ENCODE measurements around the gene FOXO6. TPM values are rescaled to one million over a fixed set of nuclear protein-coding genes. Genes with fewer than 3 reads are reported as not detected.

Gene FOXO6
- total RNA-seq, 1 donor from 2014 or later: 38.4 TPM

GRCh38 chr1:41371630-41372599 lies 10.7 kb downstream of the FOXO6 start:
- Mint-ChIP-seq H3K27ac (peak overlapping the region; percentile 53), H3K27me3 (ENCODE audit: low read depth) (peaks cover 9% of the 10 kb centered on the region), H3K4me3 (peak overlapping the region; percentile 32), H3K4me1 (peaks cover 75% of the 10 kb centered on the region), H3K36me3 (peaks cover 14% of the 10 kb centered on the region), H3K9me3 (no peaks in the 10 kb centered on the region)
- no peak for DNase-seq (ENCODE audit: low spot score in 2 of 2, unreplicated experiment in 2 of 2)
- no peak for TF ChIP-seq CTCF (IDR thresholded peaks at IDR 0.05; ENCODE audit: unreplicated experiment)

- peaks cover 14% of the 10 kb centered on the region for H3K36me3 Mint-ChIP-seq
- H3K27ac Mint-ChIP-seq: no peak overlapping the region
- no peak for DNase-seq (ENCODE audit: low spot score in 2 of 2, unreplicated experiment in 2 of 2)
- H3K27me3 Mint-ChIP-seq (ENCODE audit: low read depth): peaks cover 12% of the 10 kb centered on the region
- H3K4me3 Mint-ChIP-seq: no peak overlapping the region
- TF ChIP-seq CTCF (IDR thresholded peaks at IDR 0.05; ENCODE audit: unreplicated experiment): no peak
- H3K9me3 Mint-ChIP-seq: no peaks in the 10 kb centered on the region
- H3K4me1 Mint-ChIP-seq: peaks cover 74% of the 10 kb centered on the region
Measured at GRCh38 chr1:41372600-41372993, 11.4 kb downstream of the FOXO6 start.

- H3K27ac Mint-ChIP-seq: no peak overlapping the region
- TF ChIP-seq CTCF (IDR thresholded peaks at IDR 0.05; ENCODE audit: unreplicated experiment): no peak
- peaks cover 75% of the 10 kb centered on the region for H3K4me1 Mint-ChIP-seq
- peaks cover 16% of the 10 kb centered on the region for H3K36me3 Mint-ChIP-seq
- no peak for DNase-seq (ENCODE audit: low spot score in 2 of 2, unreplicated experiment in 2 of 2)
- H3K9me3 Mint-ChIP-seq: no peaks in the 10 kb centered on the region
- H3K4me3 Mint-ChIP-seq: no peak overlapping the region
- peaks cover 15% of the 10 kb centered on the region for H3K27me3 Mint-ChIP-seq (ENCODE audit: low read depth)
Measured at GRCh38 chr1:41373373-41373772, 12.1 kb downstream of the FOXO6 start.

GRCh38 chr1:41374711-41375110 lies 13.5 kb downstream of the FOXO6 start:
- peaks cover 15% of the 10 kb centered on the region for H3K27me3 Mint-ChIP-seq (ENCODE audit: low read depth)
- H3K36me3 Mint-ChIP-seq: peaks cover 16% of the 10 kb centered on the region
- H3K27ac Mint-ChIP-seq: no peak overlapping the region
- H3K9me3 Mint-ChIP-seq: no peaks in the 10 kb centered on the region
- no peak overlapping the region for H3K4me3 Mint-ChIP-seq
- no peak for TF ChIP-seq CTCF (IDR thresholded peaks at IDR 0.05; ENCODE audit: unreplicated experiment)
- no peak for DNase-seq (ENCODE audit: low spot score in 2 of 2, unreplicated experiment in 2 of 2)
- peaks cover 76% of the 10 kb centered on the region for H3K4me1 Mint-ChIP-seq

GRCh38 chr1:41377397-41377796 lies 16.2 kb downstream of the FOXO6 start:
- Mint-ChIP-seq H3K36me3 (peaks cover 16% of the 10 kb centered on the region), H3K27ac (no peak overlapping the region), H3K27me3 (ENCODE audit: low read depth) (peaks cover 15% of the 10 kb centered on the region), H3K4me3 (no peak overlapping the region), H3K4me1 (peaks cover 74% of the 10 kb centered on the region), H3K9me3 (no peaks in the 10 kb centered on the region)
- DNase-seq (ENCODE audit: low spot score in 2 of 2, unreplicated experiment in 2 of 2): no peak
- TF ChIP-seq CTCF (IDR thresholded peaks at IDR 0.05; ENCODE audit: unreplicated experiment): no peak

Data from mesothelial cell of epicardium (in vitro differentiated cells).